SK-N-SH (cell line): ENCODE measurements around the gene PDE6B. TPM values are rescaled to one million over a fixed set of nuclear protein-coding genes. Genes with fewer than 3 reads are reported as not detected.

ENCODE experiments used
- CTCF ChIA-PET: fragments of 300-600, 350-600 bp; formaldehyde crosslinking; extraction: SDS; loops from one replicate; lab custom pipeline; 2021; lab: Yijun Ruan, JAX
- POLR2A ChIA-PET: fragments of 350-600 bp; sonication (Branson Sonifier 250); formaldehyde crosslinking; extraction: SDS; loops from one replicate; lab custom pipeline; 2020; ENCODE audit warnings: antibody characterized with exemption, inconsistent platforms; lab: Yijun Ruan, JAX
- DNase-seq: peaks from one replicate; pipeline ENCODE4 v3.0.0; 2012
- H2AFZ ChIP-seq: fragments of 200-600 bp; sonication (generic); 2 replicates; pipeline ENCODE4 v1.8.1; 2016; ENCODE audit warnings: antibody characterized with exemption, mild to moderate bottlenecking, low read depth
- H3F3A ChIP-seq: fragments of 200-600 bp; sonication (generic); replicated peaks from 2 replicates; pipeline ENCODE3; 2016; ENCODE audit warnings: antibody characterized with exemption, mild to moderate bottlenecking; ENCODE audit not compliant: insufficient read depth
- H3K27ac ChIP-seq, 2 experiments: fragments of 200-500 bp in 1 of 2; fragments of 200-600 bp in 1 of 2; sonication (Bioruptor generic) in 1 of 2; sonication (generic), shearing (Covaris generic) in 1 of 2; 2 replicates each; pipeline versions ENCODE4 v1.5.1 to v1.6.1; 2014 to 2016; ENCODE audit warnings: low read depth in 2 of 2, inconsistent platforms in 1 of 2, low read length in 1 of 2, mild to moderate bottlenecking in 1 of 2, mixed read lengths in 1 of 2
- H3K27me3 ChIP-seq: fragments of 200-600 bp; sonication (generic), shearing (Covaris generic); 2 replicates; pipeline ENCODE4 v1.6.1; 2016; ENCODE audit warnings: mixed run types; ENCODE audit not compliant: insufficient read depth
- H3K36me3 ChIP-seq, 2 experiments: fragments of 200-500 bp in 1 of 2; fragments of 200-600 bp in 1 of 2; sonication (Bioruptor generic) in 1 of 2; sonication (generic) in 1 of 2; replicated peaks in 1 of 2; 2 replicates each; pipeline versions ENCODE3 to v1.5.1; 2014 to 2016; ENCODE audit warnings: low read length in 1 of 2, mild to moderate bottlenecking in 1 of 2; ENCODE audit not compliant: insufficient read depth in 2 of 2, control insufficient read depth in 1 of 2
- H3K4me1 ChIP-seq, 2 experiments: fragments of 200-500 bp in 1 of 2; fragments of 200-600 bp in 1 of 2; sonication (Bioruptor generic) in 1 of 2; sonication (generic), shearing (Covaris generic) in 1 of 2; 2 replicates each; pipeline versions ENCODE4 v1.5.1 to v1.6.1; 2014 to 2016; ENCODE audit warnings: low read depth in 1 of 2, low read length in 1 of 2, mixed run types in 1 of 2; ENCODE audit not compliant: insufficient read depth in 2 of 2, control insufficient read depth in 1 of 2
- H3K4me2 ChIP-seq: fragments of 200-600 bp; sonication (generic), shearing (Covaris generic); 2 replicates; pipeline ENCODE4 v1.6.1; 2017; ENCODE audit warnings: mixed run types
- H3K4me3 ChIP-seq, 2 experiments: fragments of 200-500 bp in 1 of 2; fragments of 200-600 bp in 1 of 2; sonication (Bioruptor generic) in 1 of 2; sonication (generic), shearing (Covaris generic) in 1 of 2; 2 replicates each; pipeline versions ENCODE4 v1.5.1 to v1.8.1; 2014 to 2016; ENCODE audit warnings: low read depth in 2 of 2, inconsistent platforms in 1 of 2, low read length in 1 of 2, mild to moderate bottlenecking in 1 of 2, mixed read lengths in 1 of 2, moderate library complexity in 1 of 2
- H3K79me2 ChIP-seq: fragments of 200-600 bp; sonication (generic); 2 replicates; pipeline ENCODE4 v1.8.1; 2017; ENCODE audit warnings: mild to moderate bottlenecking; ENCODE audit not compliant: insufficient read depth
- H3K9ac ChIP-seq: fragments of 200-600 bp; sonication (generic); 2 replicates; pipeline ENCODE4 v1.6.1; 2017; ENCODE audit warnings: mixed run types
- H3K9me2 ChIP-seq: fragments of 200-600 bp; sonication (generic); 2 replicates; pipeline ENCODE4 v1.6.1; 2017; ENCODE audit warnings: mixed run types
- H3K9me3 ChIP-seq: fragments of 200-600 bp; sonication (generic); 2 replicates; pipeline ENCODE4 v1.6.1; 2017; ENCODE audit warnings: mixed run types, mild to moderate bottlenecking, moderate library complexity
- H4K20me1 ChIP-seq: fragments of 200-600 bp; sonication (generic); 2 replicates; pipeline ENCODE4 v1.6.1; 2017; ENCODE audit warnings: mild to moderate bottlenecking, mixed run types; ENCODE audit not compliant: insufficient read depth
- CHD2 ChIP-seq: fragments of 150-350 bp; IDR thresholded peaks from 2 replicates; pipeline ENCODE4 v1.6.1; 2018; ENCODE audit warnings: low read length; ENCODE audit not compliant: partially characterized antibody
- CTCF ChIP-seq: fragments of 200-600 bp; sonication (generic); IDR thresholded peaks from 2 replicates; pipeline ENCODE4 v1.6.1; 2017; ENCODE audit warnings: antibody characterized with exemption, mild to moderate bottlenecking, moderate library complexity
- ELF1 ChIP-seq: IDR thresholded peaks from 2 replicates; pipeline ENCODE4 v1.4.0; 2012
- MEF2A ChIP-seq: IDR thresholded peaks from 2 replicates; pipeline ENCODE4 v1.4.0; 2012; ENCODE audit warnings: low read depth, borderline replicate concordance
- NRF1 ChIP-seq: IDR thresholded peaks from 2 replicates; pipeline ENCODE4 v1.6.1; 2012; ENCODE audit warnings: low read depth, mild to moderate bottlenecking, low read length
- PBX3 ChIP-seq: IDR thresholded peaks from 2 replicates; pipeline ENCODE4; 2012
- POLR2AphosphoS5 ChIP-seq: IDR thresholded peaks from 2 replicates; pipeline ENCODE4 v1.6.1; 2012; ENCODE audit warnings: low read depth, low read length
- RAD21 ChIP-seq: IDR thresholded peaks from 2 replicates; pipeline ENCODE4 v1.6.1; 2012; ENCODE audit warnings: mild to moderate bottlenecking, low read length
- RCOR1 ChIP-seq: fragments of 150-350 bp; IDR thresholded peaks from 2 replicates; pipeline ENCODE4 v1.6.1; 2017; ENCODE audit warnings: antibody characterized with exemption, low read length
- REST ChIP-seq: IDR thresholded peaks from 2 replicates; pipeline ENCODE4 v1.6.1; 2012; ENCODE audit warnings: mild to moderate bottlenecking, low read depth, low read length, moderate library complexity
- RXRA ChIP-seq: IDR thresholded peaks from 2 replicates; pipeline ENCODE4 v1.4.0; 2012; ENCODE audit warnings: low read depth, mild to moderate bottlenecking, borderline replicate concordance
- SIN3A ChIP-seq: IDR thresholded peaks from 2 replicates; pipeline ENCODE4 v1.6.1; 2012; ENCODE audit warnings: low read depth, mild to moderate bottlenecking, low read length, moderate library complexity, borderline replicate concordance
- TEAD4 ChIP-seq: IDR thresholded peaks from 2 replicates; pipeline ENCODE4 v1.4.0; 2012; ENCODE audit warnings: mild to moderate bottlenecking, borderline replicate concordance; ENCODE audit not compliant: insufficient read depth
- USF1 ChIP-seq: IDR thresholded peaks from 2 replicates; pipeline ENCODE4 v1.4.0; 2012; ENCODE audit warnings: low read depth, borderline replicate concordance
- USF2 ChIP-seq: fragments of 150-350 bp; IDR thresholded peaks from 2 replicates; pipeline ENCODE4 v1.6.1; 2017; ENCODE audit warnings: antibody characterized with exemption, low read length, low read depth, borderline replicate concordance
- ZBTB33 ChIP-seq: IDR thresholded peaks from 2 replicates; pipeline ENCODE4 v1.4.0; 2012; ENCODE audit warnings: low read depth, borderline replicate concordance
- WGBS: methylation state at CpG from one replicate; pipeline ENCODE4 v1.1.6; 2017; ENCODE audit warnings: low lambda C conversion rate; 5-methylcytosine and 5-hydroxymethylcytosine counted together
- polyA plus RNA-seq, 3 experiments: library from polyadenylated mRNA; depleted of rRNA; stranded (reverse); fragments of >200 nt; gene quantifications; 2 replicates each; pipeline ENCODE4 v1.2.3, GENCODE V29; 2012

The PDE6B gene
- polyA plus RNA-seq, 1 of the 3 experiments (the other 2 are of a cell fraction): 1.2 TPM

GRCh38 chr4:612749-613125, 12.6 kb upstream of the PDE6B start:
- WGBS: 18% methylated on average over 3 of the region's 7 CpGs
- ChIA-PET POLR2A (no interaction called here), CTCF (interaction anchor here (2.2 kb wide), 1 partner anchor 10 kb away, joined by 9 read pairs; no protein-coding TSS in a partner anchor)
- no peak overlapping the region for H2AFZ ChIP-seq
- H3K27ac ChIP-seq: no peak overlapping the region
- no peak overlapping the region for H3K4me3 ChIP-seq
- no peaks in the 10 kb centered on the region for H4K20me1 ChIP-seq
- H3K4me1 ChIP-seq: peaks cover 0 to 6% of the 10 kb centered on the region in 2 experiments; a peak in 1 of 4 replicates
- no peaks in the 10 kb centered on the region for H3F3A ChIP-seq
- H3K4me2 ChIP-seq: no peak overlapping the region
- TF ChIP-seq RCOR1 (no peak), ZBTB33 (no peak), ELF1 (no peak), RXRA (no peak), CHD2 (no peak), POLR2AphosphoS5 (no peak), USF1 (no peak), REST (no peak), USF2 (no peak), SIN3A (no peak), MEF2A (no peak), RAD21 (no peak), CTCF (no peak), PBX3 (no peak), TEAD4 (no peak), NRF1 (no peak)
- H3K79me2 ChIP-seq: no peaks in the 10 kb centered on the region
- H3K9me3 ChIP-seq: no peaks in the 10 kb centered on the region
- DNase-seq: no peak
- no peak overlapping the region for H3K9ac ChIP-seq
- no peaks in the 10 kb centered on the region for H3K36me3 ChIP-seq
- peaks cover 7% of the 10 kb centered on the region for H3K27me3 ChIP-seq
- no peaks in the 10 kb centered on the region for H3K9me2 ChIP-seq
